NCI-H69 (cell line): ENCODE measurements around the gene DHDDS.

ENCODE experiments used
- DNase-seq: peaks from one replicate; lab custom pipeline; 2025; lab: John Stamatoyannopoulos, UW

DHDDS gene

DNA sequence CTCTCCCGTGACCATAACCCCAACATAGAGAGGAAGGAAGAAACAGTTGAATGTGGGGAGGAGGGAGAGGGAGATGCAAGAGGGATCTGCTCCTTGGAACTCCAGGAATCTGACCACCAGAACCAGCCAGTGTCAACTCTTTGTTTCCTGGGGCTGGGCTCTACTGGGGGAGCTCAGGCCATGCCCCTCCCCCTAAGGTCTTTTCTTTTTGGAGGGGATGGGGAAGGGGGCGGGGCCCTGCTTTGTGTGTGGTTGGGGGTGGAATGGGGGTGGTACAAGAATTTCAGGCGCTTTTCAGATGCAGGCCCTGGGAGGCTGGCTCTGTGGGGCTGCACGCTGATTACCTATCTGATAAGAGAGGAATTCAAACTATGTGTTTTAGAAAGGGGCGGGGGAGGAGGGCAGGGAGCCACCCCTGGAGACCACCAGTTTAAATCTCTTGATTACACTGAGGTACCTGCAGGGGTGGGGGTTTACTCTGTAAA is 13.2 kb upstream of the DHDDS start:
- DNase-seq = no peak

DNA sequence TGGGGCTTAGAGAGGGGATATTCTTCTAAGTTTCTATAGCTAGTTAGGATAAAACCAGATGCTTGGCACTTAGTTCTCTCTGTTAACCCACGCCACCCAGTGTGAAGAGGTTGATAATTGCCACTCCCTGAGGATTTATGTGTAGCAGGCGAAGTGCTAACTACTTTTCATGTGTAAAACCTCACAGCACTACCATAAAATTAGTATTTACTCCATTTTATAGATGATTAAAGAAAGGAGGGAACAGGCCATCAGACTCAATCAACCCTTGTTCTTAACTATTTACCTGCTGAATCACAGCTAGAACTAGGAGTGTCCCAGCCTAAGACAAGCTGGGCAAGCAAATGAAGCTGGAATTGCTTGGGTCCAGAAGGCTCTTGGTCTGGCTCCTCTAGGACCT is 12.6 kb upstream of the DHDDS start:
- peak; percentile 33 for DNase-seq

DNA sequence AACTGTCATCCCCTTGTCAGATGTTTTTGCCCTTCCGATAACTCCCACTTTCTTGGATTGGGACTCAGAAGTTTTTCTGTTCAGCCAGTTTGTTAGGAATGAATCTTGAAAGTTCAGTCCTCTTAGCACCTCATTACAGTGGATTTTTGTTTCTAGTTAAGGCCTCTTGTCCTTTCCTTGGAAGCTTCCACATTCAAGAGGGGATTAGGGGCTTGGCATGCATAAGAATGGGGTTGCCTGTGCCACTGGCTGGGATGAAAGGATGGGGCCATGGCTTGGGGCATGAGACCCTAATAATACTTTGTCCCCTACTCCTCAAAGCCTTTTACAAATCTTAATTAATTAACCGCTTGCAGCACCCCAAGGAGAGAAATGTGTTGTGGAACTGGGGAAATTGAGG is 2.4 kb upstream of the DHDDS start:
- DNase-seq = no peak

DNA sequence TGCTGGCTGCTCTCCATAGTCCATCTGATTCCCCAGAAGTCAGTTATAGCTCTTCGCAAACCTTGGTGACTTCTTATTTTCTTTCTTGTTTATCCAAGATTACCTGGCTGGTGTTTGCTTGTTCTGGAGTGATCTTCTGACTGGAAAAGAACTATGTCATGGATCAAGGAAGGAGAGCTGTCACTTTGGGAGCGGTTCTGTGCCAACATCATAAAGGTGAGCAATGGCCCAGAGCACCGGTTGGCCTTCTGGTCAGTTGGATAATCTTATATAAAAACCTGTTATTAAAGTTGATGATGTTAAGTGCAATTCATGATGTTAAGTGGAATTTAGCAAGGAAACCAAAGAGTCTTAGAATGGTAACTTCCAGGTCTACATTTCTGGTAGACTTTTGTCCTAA is 672 bp downstream of the DHDDS start:
- no peak for DNase-seq

DNA sequence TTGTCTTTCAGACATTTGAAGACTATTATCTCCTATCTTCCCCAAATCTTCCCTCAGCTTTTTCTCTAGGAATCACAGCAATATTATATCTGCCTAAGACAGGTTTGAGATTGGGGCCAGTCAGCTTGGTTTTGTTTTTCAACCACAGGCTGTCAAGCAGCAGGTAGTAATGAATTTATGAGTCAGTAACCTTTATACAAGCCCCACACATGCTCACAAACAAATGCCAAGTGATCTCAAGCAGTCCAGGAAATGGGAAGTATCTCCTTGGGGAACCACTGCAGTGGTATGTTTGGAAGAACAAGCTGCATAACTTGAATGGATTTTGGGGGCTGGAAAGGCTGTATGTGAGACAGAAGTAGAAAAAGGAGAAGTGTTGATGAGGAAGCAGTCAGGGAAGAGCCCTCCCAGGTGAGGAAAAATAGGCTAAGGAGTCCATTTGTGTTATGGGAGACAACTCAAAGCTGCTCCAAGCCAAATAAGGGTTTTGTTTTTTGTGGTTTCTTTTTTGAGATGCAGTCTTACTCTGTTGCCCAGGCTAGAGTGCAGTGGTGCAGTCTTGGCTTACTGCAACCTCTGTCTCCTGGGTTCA is 2.1 kb downstream of the DHDDS start:
- DNase-seq = peak; percentile 3

DNA sequence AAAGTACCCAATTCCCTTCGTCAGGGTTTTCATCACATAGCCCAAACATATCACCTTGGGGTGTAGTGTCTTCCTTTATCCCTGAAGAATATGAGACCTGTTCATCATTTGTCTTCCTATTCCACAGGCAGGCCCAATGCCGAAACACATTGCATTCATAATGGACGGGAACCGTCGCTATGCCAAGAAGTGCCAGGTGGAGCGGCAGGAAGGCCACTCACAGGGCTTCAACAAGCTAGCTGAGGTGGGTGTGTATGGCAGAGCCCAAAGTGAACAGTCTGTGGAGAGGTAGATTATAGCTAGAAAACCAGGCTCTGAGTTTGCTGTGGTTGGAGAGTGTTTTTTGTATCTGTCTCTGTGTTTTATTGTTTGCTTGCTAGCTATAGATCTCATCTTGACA is 5.9 kb downstream of the DHDDS start:
- DNase-seq = no peak

DNA sequence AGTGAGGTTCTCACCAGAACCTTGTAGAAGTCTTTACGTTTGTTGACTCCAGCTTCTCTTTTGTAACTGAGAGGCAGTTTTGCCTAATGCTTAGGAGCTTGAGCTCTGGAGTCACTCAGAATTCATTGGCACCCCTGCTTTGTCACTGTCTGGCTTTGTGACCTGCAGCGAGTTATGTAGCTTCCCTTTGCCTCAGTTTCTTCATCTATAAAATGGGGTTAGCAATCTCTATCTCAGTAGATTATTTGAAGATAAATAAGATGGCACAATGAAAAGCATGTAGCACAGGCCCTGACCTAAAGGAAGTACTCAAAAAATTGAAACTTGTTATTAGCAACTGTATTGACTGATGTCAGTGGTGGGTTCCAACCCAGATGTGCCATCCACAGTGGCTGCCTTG is 8.1 kb downstream of the DHDDS start:
- DNase-seq = no peak

DNA sequence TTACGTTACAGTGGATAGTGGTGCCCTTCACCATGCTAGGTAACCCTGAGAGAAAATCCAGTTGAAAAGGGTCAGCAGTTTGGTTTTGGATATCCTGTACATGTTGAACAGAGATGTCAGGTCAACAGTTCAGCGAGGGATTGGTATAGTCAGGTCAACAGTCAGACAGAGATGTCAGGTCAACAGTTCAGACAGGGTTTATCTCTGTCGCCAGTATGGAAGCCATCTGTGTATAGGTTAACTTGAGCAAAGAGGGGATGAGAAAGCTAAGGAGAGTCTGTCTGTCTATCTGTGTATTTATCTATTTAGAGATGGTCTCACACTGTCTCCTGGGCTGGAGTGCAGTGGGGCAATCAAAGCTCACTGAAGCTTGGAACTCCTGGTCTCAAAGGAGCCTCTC is 17.7 kb downstream of the DHDDS start:
- DNase-seq = no peak

DNA sequence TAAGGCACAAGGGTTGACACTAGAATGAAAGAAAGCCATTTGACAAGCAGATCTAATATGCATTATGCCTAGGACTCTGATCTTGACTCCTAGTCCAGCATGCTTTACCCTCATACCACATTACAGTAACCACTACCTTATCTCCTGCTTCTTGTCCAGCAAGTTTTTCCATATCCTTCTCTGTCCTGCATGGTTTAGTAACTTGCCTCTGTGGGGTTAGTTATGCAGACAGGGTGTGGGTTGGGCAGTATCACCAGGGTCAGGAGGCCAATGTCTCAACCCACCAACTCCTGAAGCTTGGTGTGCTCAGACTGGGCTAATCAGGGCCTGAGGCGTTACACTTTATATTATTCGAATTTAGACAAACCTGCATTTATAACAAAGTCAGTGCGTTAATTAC is 18.8 kb downstream of the DHDDS start:
- no peak for DNase-seq

DNA sequence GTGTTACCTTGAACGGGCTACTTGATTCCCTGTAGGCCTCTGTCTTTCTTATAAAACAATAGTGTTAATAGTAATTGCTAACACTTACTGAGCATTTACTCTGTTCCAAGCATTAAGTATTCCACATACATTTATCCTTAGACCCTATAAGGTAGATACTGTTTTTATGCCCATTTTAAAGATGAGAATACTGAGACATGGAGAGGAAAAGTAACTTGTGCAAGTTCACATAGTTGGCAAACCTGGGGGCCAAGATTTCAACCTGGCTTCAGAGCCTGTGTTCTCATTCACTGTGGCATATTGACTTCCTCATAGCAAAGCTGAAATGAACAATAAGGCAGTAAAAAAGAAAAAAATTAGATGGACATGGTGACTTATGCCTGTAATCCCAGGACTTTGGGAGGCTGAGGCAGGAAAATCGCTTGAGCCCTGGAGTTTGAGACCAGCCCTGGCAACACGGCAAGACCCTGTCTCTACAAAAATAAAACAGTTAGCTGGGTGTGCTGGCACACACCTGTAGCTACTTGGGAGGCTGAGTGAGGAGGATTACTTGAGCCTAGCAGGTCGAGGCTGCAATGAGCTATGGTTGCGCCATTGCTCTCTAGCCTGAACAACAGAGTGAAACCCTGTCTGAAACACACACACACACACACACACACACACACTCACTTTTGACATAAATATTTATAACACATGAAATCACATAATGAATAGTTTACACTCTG is 20.5 kb downstream of the DHDDS start:
- no peak for DNase-seq

DNA sequence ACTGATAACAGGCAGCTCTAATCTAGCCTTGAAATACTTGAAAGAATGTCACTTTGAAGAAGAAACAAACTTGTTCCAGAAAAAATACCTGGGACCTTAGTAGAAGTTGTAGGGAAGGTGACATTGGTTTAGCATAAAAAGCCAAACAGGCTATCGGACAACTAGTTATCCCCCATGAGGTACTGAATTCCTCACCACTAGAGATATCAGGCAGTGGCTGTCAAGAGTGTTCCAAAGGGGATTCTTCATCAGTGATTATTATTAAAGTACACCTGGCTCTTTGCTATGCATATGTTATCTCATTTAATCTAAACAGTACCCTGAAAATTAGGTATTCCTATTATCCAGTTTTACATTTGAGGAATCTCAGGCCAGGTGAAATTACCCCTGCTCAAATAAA is 27.0 kb downstream of the DHDDS start:
- no peak for DNase-seq

DNA sequence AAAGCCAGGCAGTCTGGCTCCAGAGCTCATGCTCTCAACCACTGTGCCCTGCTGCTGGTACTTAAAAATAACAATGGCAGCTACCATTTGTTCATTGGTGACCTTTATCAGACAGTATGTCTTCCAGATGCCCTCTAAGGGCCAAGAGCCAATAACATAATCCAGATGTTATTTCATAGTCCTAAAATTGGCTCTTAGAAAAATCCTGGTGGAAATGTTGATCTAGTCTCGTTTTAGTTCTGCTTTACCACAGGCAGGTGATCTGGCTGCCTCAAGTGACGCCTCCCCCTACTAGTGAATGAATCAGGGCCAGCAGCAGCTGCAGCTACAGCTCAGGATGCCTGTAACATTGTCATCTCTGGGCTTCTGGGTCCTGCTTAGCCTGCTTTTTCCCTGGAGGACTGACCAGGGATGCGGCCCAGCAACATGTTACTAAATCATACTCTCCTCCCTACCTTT is 27.5 kb downstream of the DHDDS start:
- no peak for DNase-seq

DNA sequence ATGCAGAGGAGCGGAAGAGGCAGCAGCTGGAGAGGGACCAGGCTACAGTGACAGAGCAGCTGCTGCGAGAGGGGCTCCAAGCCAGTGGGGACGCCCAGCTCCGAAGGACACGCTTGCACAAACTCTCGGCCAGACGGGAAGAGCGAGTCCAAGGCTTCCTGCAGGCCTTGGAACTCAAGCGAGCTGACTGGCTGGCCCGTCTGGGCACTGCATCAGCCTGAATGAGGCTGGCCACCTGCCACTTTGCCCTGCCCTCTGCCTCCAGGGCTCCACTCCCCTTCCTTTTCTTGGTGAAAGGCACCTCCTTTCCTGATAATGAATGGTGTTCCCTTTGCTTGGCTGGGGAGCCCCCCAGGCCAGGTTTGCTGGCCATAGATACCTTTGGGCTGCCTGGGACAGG is 36.8 kb downstream of the DHDDS start:
- DNase-seq = peak; percentile 87

DNA sequence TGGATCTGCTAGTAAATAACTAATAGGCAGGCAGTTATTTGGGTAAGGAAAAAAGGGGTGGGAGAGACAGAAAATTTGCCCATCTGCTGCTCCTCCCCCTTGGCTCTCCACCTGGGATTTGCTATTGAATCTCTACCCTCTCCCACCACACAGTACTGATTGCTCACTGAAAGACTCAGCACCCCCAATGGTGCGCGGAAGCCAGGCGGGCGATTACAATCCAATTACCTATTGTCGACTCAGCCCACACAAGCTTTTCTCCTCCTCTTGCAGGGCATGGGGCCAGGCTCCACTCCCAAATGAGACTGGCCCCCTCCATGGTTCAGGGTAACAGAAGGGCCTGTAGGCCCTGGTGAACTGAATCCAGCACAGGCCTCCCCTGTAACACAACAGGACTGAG is 37.4 kb downstream of the DHDDS start:
- DNase-seq = peak; percentile 95

DNA sequence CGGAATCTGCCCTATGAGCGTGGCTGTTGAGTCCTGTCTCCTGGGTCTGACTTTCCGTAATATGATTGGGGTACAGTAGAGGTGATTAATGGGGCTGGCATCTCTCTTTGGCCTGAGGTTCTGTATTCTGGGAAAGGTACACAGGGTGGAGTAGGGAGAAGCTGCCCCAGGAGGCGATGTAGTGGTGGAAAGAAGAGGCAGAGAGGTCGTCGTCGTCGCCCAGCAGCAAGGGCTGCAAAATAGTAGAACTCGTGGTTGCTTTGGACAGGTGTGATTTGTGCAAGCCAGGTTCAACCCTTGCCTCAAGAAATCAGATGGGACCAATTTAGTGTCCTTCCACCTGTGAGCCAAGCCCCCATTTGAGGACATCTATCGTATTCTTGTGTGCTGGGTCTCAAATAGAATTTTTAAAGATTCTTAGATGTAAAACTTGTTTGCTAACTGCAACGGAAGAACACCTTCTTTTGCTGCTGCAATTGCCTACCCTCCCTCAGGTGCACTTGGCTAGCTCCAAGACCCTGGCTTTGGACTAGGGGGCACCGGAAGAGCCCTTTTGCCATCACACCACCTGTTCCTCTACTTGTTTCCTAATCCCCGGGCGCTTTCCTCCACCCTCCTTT is 38.9 kb downstream of the DHDDS start:
- peak; percentile 77 for DNase-seq

DNA sequence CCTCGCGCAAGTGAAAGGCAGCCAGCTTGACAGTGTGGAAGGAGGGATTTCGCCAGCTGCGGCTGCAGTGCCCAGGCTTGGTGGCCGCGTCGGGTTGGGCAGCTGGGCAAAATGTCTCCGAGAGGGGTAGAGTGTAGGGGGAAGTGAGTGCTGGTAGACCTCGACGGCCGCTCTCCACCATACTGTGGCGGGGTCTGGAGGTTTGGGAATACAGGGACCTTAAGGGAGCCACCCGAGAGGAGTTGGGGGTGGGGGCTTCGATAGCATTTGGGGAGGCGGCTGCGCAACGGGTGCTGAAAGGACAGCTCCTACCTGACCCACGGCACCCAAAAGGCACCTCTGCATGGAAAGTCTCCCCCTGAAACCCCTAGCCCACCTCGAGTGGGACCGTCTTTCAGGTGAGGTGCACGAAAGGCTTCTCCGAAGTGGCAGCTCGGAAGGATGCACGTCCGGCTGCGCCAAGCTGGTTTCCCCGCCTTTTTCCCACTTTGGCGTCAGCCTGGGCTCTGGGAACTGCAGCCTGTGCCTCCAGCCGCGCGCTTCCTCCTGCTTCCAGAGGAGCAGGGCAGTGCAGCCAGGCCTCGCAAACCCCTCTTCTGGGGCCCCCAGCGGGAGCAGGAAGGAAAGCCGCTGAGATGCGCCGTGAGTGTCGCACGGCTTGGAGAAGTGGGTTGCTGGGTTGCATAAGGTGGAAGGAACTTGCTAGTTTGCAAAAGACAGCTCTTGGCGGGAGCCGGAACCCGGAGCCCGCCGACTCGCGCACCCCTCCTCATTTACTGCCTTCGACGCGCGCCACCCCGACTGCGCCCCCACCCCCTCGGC is 39.6 kb downstream of the DHDDS start:
- DNase-seq = no peak

DNA sequence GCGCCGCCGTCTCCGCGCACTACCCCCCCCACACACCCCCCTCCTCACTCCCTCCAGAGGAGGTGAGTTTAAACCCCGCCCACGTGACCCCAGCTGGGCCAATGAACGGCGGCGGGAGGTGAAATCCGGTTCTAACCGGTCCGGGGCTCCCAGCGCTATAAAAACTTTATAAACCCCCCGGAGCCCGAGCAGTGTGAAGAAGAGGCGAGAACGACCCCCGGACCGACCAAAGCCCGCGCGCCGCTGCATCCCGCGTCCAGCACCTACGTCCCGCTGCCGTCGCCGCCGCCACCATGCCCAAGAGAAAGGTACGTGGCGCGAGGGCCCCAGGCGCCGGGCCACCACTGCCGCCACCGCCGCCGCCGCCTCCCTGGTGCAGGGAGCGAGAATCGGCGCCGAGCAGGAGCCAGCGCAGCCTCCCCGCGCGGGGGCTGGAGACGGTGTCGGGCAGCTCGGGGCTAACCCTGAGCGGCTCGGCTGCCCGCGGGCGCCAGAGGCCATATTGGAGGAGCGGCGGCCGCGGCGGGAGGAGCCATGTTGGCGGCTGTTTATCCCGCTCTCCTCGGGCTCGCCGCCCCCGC is 40.3 kb downstream of the DHDDS start, which contains the start of gene HMGN2:
Gene HMGN2 (plus strand): TSS at position 121 of the 581 bp plus-strand sequence. CDS start 173 bp downstream, at position 294.
- peak; percentile 95 for DNase-seq

DNA sequence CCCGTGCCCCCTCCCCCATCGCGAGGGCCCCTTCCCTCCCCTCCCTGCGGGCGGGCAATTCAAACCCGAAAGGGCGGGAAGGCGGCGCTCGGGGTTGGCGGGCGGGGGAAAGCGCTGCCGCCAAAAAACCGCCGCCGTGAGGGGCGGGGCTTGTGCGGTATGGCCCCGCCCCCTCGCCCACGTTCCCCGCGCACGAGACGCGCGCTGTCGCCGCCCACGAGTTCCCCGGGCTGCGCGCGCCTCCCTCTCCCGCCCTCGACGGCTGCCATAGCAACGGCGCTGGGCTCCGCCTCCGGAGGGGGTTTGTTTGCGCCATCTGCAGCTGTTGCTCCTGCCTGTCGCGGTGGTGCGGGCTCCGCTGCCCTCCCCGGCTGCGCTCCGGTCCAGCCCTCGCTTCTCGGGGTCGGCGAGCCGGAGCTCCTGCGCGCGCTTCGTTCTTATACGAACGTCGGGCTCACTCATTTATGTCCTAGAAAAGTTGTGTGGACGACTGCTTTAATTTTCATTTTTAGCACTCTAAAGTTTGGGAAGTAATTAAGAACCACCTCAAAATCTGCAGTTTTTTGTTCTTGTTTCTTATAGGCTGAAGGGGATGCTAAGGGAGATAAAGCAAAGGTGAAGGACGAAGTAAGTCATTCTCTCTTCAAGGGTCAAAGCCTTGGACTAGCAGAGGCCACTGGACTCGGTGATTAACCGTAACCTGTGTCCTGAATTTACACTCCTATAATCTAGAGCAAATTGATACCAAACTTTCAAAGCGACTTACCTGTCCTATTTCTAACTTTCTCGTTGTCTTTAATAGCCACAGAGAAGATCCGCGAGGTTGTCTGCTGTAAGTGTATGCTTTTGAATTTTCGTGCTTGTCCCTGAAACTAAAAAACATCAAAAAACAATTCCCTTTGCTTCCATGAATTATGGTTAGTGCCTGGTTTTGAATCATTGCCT is 41.1 kb downstream of the DHDDS start:
- DNase-seq = peak; percentile 93

DNA sequence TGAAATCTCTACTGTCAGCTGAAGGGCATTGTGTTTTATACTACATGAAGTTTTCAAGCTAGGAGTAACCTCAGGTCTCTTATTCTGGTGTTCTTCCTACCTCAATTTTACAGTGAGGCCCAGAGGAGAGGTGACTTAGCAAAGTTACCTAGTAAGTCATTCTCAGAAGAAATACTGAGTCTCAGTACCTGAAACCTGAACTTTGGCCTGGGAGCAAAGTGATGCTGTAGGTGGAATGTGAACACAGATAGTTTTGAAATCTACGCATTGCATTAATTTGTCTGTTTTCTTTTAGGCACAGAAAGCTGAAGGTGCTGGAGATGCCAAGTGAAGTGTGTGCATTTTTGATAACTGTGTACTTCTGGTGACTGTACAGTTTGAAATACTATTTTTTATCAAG is 42.7 kb downstream of the DHDDS start:
- DNase-seq = no peak

DNA sequence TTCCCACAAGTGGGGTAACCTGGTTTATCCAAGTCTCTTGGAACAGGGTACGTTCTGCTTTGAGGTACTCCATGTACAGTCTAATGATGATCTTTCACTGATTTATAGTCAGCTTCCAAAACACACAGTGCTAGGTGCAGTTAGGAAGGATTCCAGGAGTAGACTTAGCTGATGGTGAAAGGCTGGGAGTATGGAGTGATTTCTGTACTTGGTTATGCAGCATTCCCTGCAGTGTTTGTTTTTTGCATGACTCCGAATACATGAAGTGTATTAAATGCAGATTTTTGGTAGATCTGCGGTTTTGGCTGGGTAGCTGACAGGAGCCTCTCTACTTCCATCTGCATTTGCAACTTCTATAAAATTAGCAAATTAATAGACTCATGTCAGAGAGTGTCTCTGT is 43.9 kb downstream of the DHDDS start:
- DNase-seq = no peak

DNA sequence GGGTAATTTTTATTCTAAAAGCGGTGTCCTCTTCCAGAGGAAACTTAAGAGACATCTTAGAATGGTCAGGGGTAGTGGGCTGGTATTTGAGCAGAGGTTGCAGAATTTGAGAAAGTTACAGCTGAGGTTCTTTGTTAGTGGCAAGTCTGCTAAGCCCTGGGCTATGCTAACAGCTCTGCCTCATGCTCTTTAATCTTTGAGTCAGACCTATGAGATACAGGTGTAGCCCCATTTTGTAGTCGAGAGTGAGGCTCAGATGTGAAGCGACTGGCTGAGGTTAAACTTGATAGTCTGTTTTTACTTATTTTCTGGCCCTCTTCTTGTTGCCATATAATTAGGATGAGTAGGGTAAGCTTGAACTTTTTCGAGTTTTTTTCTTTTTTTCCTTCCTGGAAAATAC is 44.8 kb downstream of the DHDDS start:
- DNase-seq = no peak
